Uterus (tissue), 2 donors: ENCODE measurements around the gene CELSR3.

Source experiments
- POLR2A ChIP-seq, 2 donors: fragments of 450-650 bp; IDR thresholded peaks; one replicate each; pipeline ENCODE4 v1.6.1; 2016; ENCODE audit warnings: antibody characterized with exemption in 2 of 2, mild to moderate bottlenecking in 1 of 2, moderate library complexity in 1 of 2
- TF ChIP-seq, protein P1 (sequence below), 4 experiments: fragments of 200-600 bp in 2 of 4; fragments of 450-650 bp in 2 of 4; sonication (generic) in 2 of 4; IDR thresholded peaks; one replicate each; pipeline ENCODE4 v1.5.1; 2016 to 2019; ENCODE audit warnings: antibody characterized with exemption in 4 of 4, mild to moderate bottlenecking in 2 of 4, moderate library complexity in 1 of 4

DNA sequence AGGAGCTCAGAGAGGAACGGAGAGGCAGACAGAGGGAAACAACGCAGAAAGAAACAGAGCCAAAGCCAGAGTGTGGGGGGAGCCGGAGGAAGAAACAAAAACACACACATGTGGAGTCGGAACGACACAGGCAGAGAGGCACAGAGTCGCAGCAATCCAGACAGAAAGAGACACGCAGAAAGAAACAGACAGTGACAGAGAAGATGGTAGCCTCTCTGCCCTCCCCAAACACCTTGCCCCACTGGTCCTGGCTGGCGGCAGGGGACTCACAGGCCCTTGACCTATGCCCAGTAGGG, 21.3 kb upstream of the CELSR3 start:
- TF ChIP-seq, protein P1, sequence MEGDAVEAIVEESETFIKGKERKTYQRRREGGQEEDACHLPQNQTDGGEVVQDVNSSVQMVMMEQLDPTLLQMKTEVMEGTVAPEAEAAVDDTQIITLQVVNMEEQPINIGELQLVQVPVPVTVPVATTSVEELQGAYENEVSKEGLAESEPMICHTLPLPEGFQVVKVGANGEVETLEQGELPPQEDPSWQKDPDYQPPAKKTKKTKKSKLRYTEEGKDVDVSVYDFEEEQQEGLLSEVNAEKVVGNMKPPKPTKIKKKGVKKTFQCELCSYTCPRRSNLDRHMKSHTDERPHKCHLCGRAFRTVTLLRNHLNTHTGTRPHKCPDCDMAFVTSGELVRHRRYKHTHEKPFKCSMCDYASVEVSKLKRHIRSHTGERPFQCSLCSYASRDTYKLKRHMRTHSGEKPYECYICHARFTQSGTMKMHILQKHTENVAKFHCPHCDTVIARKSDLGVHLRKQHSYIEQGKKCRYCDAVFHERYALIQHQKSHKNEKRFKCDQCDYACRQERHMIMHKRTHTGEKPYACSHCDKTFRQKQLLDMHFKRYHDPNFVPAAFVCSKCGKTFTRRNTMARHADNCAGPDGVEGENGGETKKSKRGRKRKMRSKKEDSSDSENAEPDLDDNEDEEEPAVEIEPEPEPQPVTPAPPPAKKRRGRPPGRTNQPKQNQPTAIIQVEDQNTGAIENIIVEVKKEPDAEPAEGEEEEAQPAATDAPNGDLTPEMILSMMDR (IDR thresholded peaks at IDR 0.05): no peak
- no peak for TF ChIP-seq POLR2A (IDR thresholded peaks at IDR 0.05)
